Renal cortical epithelial cell (primary cell): ENCODE results near the gene FAM114A2. TPM values are rescaled to one million over a fixed set of nuclear protein-coding genes. Genes with fewer than 3 reads are reported as not detected.
"Not testable (repeated sequence)": the region's sequence is repeated elsewhere in the genome, so short reads cannot be mapped to it uniquely, and the experiment has no call there.

ENCODE experiments used
- DNase-seq: peaks from one replicate; pipeline ENCODE4 v3.0.0-alpha.2; 2011; ENCODE audit warnings: low read depth
- total RNA-seq: library from RNA; depleted of rRNA; stranded (reverse); fragments of >200 nt; gene quantifications from 2 replicates; pipeline ENCODE4 v1.2.3, GENCODE V29; 2014

Gene FAM114A2
- total RNA-seq, 1 donor from 2014 or later, result 38.4 TPM

DNA sequence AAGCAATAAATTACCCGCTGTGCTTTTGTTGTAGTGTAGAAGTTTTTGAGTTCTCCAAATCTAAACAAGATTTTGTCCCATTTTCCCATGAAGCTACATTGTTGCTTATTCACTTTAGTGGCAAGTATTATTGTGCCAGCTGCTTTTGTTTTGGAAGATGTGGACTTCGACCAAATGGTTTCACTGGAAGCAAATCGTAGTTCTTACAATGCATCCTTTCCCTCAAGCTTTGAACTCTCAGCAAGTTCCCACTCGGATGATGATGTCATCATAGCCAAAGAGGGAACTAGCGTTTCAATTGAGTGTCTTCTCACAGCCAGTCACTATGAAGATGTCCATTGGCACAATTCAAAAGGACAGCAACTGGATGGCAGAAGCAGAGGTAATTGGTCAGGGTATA, 10.9 kb upstream of the FAM114A2 start:
- no peak for DNase-seq

DNA sequence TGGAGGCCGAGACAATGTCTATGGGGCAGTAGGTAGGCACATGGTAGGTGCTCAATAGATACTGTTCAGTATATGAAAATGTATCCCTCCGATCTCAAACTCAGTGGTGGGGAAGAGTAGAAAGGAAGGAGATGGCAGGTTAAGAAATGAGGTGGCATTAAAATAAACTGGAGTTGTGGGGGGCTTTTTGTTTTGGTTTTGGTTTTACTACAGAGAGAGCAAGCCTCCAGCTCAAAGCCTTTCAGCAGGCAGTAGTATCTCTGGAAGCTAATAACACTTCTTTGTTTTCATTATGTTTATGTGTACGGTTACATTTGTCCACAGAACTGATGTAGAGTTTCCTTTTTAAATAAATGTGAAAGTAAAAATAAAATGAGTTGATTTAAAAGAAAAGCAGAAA, 8.6 kb upstream of the FAM114A2 start:
- DNase-seq, result no peak

DNA sequence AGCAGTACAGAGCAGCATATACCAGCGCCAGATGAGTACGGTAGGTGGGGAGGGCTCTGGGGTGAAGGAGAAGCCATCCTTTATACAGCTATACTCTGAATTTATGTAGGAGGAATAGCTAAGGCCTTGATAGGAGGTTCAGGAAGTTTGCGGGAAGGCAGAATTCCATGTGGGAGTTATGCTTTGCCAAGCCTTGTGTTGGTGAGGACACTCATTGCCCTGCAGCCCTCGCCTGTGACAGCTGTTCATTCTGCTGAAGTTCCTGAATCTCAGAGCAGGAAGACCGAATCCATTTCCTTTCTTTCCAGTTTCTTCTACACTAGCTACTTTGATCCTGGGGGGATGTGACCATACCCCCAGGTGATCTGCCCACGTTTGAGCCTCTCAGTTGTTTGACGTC, 7.8 kb upstream of the FAM114A2 start:
- DNase-seq, result no peak

DNA sequence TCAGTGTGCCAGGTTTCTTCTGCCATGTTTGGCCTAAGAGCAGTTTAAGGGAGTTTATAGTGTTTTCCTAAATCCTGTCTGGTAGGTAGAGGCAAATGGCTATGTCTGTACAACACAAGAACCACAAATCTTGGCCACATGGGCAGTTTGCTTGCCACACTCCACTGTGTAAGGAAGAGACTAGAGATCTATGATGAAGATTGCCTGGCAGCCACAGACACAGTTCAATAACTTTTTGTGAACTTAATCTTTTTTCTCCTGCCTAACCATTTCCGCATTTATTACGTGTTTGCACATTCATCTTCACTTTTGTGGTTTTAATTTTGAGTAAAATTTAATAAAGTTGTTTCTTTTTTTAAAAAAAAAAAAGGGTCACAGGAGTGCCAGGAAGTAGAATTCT, 5.9 kb upstream of the FAM114A2 start:
- no peak for DNase-seq

DNA sequence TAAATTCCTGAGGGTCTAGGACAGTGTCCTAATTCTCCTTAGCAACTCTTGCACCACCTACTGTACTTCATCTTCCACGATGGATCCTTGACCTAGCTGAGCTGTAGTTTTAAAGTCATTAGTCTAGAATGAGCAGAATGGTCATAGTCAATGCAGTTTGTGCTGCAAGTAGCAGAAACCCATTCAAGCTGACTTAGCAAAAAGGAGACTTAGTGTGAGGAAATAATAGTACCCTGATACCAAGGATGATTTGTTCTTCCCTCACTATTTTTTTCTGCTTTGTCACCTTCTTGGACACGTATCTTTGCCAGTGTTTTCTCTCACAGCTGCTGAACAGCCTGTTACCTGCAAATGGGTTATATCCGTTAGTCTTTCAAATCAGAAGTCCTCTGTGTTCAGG, 5.4 kb upstream of the FAM114A2 start:
- DNase-seq, result no peak

DNA sequence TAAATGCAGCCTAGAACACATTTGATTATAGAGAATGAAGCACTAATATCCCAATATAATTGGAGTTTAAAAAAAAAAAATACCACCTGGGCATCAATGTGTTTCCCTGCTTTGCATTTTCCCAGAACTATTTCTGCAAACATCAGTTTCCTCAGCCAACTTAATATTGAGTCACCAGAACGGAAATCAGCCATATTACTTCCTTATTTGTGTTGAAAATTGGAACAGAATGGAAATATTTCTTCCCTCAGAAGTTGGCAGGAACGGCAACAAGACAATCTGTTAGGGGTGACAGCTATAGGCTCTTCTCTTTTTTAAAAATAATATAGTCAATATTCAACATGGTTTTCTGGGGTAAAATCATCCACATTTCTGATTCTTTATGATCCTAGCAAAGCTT, 4.1 kb upstream of the FAM114A2 start:
- DNase-seq, result no peak

DNA sequence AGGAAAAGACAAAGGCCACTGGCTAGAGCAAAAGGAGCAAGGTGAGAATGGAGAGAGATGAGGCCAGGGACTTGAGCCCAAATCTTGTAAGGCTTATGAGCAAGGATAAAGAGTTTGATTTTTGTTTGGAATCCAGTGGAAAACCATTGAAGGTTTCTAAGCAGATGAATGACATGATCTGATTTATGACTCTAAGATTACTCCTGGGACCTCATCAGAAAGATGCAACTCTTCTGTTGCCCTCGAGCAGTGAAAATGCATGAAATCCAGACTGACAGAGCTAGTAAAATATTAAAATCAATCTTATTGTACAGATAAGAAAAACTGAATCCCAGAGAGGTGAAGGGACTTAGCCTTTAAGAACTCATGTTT, 734 bp upstream of the FAM114A2 start:
- DNase-seq, result no peak

DNA sequence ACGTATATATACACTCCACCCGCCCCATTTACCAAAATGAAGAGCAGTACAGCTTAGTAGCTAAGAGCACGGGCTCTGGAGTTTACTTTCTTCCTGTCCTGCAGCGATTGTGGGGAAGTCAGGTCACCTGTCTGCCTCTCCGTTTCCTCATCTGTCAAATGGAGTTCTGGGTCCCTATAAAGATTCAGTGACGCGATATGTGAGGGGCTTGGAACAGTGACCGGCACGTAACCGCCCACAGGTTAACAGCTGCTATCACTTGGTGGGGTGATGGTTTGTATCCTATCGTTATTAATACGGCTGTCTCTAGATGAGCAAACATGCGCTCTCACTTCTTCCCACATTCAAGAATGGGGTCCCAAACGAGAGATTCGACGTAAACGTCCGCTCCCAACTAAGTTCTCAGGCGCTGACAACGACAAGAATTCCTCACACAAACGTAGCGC, 426 bp downstream of the FAM114A2 start:
- peak; percentile 9 for DNase-seq

DNA sequence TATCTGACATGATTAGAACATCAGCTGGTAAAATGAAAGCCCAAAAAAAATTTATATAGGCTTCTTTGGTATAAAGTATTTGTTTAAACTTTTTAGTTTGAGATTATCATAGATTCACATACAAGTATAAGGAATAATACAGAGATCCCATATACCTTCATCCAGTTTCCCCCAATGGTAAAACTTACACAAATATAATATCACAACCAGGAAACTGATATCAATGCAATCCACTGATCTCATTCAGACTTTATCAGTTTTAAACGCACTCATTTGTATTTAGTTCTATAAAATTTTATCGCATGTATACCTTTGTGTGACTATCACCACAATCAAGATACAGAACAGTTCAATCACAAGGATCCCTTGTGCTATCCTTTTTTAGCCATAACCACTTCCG, 3.8 kb downstream of the FAM114A2 start:
- no peak for DNase-seq

DNA sequence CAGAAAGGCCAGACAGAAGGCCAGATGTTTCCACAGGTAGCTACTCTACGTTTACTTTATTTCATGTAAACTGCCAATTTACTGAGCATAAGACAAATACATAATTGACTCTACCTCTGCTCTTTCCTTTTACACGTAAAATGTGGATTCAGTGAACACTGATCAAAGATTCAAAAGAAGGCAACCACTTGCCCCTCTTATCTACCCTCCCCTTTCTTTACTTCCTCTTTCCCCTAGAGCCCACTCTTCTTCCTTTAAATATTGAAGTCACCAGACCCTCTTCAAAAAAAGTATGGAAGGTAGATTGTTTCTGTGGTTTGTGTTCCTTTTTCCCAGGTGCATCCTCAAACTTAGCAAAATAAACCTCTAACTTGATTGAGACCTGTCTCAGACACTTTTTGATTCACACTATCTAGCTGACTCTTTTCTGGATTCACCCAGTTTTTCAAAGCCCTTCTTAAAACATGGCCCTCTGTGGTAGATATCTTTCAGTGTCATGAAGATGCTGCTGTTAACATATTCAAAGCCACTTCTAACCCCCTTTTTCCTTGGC, 6.7 kb downstream of the FAM114A2 start:
- DNase-seq, result no peak

DNA sequence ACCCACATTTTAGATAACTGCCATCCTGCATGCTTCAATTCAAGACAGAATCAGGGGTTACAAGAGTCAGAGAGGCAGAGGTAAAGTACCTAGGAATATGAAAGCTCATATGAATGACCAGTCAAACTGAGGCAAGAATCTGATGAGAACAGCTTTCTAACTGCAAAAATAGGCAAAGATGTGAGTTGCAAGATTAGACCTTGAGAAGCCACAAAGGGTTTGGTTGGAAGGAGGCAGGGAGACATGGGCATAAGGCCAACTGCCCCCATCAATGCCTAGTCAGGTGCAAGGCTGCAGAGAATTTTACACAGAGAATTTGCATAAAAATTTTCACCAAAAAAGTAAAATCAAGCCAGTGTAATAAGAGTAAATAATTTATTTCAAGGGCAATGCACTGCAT, 12.8 kb downstream of the FAM114A2 start:
- DNase-seq, result no peak

DNA sequence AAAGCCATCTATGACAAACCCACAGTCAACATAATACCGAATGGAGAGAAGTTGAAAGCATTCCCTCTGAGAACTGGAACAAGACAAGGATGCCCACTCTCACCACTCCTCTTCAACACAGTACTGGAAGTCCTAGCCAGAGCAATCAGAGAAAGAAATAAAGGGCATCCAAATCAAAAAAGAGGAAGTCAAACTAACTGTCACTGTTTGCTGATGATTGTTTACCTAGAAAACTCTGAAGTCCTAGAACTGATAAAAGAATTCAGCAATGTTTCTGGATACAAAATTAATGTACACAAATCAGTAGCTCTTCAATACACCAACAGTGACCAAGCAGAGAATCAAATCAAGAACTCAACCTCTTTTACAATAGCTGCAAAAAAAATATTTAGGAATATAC, 19.8 kb downstream of the FAM114A2 start:
- not testable (repeated sequence) for DNase-seq

DNA sequence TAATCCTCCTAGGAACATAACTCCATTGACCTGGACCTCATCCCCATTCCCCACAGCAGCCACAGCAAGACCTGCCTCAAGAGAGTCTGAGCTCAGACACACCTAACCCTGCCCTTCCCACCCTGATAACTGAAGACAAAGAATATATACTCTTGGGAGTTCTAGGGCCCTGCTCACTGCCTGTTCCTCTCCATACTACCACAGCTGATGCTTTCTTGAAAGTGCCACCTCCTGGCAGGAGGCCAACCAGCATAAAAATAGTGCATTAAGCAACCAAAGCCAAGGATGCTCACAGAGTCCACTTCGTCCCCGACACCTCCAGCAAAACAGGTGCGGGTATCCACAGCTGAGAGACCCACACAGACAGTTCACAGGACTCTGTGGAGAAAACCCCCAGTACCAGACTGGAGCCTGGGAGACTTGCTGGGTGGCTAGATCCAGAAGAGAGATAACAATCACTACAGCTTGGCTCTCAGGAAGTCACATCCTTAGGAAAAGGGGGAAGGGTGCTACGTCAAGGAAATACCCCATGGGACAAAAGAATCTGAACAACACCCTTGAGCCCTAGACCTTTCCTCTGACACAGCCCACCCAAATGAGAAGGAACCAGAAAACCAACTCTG, 23.5 kb downstream of the FAM114A2 start:
- no peak for DNase-seq

DNA sequence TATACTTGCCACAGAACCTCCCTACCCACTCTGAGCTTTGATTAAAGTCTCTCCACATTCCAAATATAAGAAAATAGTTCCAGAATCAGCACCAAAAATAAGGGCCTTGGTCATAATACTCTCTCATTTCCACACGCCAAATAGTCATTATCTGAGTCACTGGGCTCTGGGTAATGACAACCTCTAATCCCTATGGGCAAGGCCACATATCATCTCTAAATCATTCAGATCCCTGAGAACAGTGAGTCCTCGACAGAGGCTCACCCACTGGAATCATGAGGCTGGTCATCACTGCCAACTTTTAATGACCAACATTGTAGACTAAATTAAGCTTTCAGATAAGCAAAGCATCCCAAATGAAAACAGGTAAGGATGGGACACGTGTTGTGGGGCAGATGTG, 28.1 kb downstream of the FAM114A2 start:
- no peak for DNase-seq

DNA sequence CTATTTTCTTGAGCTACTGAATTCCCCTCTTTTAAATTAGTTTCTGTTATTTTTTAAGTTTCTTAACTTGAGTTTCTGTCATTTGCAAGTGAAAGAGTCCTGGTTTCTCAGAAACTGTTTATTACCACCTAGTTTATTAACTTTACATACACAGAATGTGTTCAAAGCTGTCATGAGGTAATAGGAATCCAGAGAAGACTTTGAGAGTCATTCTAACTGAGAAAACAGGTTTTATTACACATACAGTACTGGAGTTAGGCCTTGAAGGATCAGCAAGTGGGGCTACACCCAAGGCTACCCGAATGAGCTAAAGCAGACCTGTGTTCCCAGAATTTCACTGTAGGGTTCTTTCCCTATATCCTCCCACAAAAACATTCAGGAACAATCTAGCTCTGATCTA, 33.1 kb downstream of the FAM114A2 start:
- DNase-seq, result no peak

DNA sequence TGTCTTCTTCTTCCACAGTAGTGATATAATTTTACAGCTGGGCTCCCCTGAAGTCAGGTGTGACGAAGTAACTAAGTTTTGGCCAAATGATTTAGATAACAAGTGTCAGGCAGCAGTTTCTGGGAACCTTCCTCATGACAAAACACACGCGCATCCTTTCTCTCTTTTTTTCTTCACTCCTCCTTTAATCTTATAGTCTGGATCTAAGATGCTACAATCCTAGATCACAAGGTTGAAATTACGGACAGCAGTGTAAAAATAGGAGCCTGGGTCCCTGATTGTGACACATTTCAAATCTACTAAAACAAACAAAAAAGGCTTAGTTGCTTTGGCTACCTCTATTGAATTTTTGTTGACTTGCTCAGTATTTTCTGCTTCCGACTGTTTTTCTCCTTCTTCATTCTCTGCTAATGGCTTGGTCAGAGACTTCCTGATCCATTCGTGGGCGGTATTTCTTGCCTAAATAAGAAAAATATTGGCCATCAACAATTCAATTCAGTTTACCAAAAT, 36.1 kb downstream of the FAM114A2 start:
- no peak for DNase-seq

DNA sequence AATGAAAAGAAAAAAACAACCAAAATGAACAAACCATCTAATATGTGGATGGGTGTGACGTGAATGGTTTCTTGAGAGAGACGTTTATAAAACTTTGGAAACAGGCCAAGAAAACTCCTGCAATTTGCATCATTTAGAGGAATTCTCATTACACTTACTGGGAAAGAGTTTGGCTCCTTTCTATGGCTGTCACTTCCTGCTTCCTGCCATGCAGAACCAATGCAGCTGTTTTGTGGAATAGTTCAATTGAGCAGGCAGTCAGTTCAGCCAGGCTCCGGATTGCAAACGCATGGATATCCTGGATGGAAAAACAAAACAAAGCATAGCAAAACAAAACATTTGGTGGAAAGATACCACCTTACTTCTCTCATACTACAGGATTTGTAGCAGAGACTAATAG, 36.6 kb downstream of the FAM114A2 start:
- peak; percentile 22 for DNase-seq

DNA sequence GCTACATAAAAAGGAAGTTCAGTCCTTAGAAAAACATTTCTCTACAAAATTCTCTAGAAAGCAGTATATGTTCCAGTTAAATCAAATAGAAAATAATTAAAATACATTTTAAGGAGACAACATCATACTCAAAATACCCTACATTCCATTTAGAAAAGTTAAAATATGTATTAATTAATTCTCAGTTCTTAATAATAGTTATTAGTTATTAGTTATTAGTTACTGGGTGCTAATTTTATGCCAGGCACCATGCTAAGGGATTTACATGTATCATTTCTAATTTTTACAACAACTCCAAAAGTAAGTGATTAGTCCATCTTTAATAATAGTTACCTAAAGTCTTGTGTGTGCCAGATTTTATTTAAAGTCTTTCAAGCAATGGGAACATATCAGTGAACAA, 38.0 kb downstream of the FAM114A2 start:
- DNase-seq, result no peak

DNA sequence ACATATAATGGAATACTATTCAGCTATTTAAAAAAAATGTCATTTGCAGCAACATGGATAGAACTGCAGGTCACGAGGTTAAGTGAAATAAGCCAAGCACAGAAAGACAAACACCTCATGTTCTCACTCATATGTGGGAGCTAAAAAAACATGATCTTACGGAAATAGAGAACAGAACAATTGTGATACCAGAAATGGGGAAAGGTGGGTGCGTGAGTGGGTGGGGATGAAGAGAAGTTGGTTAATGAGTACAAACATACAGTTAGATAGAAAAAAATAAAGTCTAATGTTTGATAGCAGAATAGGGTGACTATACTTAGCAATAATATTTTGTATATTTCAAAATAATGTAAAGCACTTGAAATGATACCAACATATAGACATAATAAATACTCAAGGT, 38.7 kb downstream of the FAM114A2 start:
- no peak for DNase-seq

DNA sequence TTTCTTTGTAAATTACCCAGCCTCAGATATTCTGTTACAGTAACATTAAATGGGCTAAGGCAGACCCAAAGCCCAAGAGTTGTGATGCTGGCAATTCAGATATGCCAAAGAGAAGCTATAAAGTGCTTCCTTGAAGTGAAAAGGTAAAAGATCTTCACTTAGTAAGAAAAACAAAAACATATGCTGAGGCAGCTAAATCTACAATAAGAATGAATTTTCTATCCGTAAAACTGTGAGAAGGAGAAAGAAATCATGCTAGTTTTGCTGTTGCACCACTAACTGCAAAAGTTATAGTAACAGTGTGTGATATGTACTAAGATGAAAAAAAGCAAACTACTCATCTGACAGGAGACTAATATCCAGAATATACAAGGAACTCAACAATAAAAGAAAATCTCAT, 39.9 kb downstream of the FAM114A2 start:
- no peak for DNase-seq

DNA sequence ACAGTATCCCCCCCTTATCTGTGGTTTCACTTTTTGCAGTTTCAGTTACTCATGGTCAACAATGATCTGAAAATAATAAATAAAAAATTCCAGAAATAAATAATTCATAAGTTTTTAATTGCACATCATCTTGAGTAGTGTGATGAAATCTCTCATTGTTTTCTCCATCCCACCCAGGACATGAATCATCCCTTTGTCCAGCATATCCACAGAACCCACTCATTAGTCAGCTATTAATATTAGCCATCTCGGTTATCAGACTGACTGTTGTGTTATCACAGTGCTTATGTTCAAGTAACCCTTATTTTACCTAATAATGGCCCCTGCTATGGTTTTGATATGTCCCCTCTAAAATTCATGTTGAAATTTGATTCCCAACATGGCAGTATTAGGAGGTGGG, 40.7 kb downstream of the FAM114A2 start:
- peak; percentile 41 for DNase-seq

DNA sequence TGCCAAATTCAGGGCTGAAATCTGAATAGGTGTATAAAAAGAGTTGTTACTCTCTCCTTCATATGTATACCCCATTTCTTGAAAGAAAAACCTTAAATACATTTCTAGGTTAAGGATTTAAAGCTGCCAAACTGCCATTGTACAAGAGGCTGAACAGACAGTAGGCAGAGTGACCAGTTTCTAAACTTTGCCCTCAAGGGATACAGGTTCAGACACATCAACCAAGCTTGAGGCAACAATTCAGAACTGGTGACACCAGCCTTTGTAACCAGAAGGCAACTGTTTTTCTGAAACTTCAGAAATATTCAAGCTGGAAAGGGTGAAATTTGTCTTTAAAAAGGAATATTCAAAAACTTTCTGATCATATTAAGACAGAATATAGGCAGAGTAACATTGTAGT, 47.5 kb downstream of the FAM114A2 start:
- no peak for DNase-seq

DNA sequence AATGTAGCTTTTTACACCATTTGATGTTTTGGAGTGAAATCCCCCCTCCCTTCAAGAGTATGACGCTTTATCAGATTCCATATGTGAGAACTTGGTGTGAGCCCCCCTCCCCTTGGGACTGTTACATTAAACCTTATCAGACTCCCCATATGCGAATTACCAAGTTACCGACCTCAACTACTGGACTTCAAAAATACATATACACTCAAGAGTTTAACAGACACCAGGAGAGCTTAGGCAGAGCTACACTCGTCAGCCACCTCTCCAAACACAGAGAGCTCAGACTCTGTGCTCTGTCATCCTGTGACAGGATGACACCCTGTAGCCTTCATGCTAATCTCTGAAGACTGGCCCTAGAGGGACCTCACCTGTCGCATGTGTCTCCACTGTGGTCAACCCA, 50.2 kb downstream of the FAM114A2 start:
- no peak for DNase-seq

DNA sequence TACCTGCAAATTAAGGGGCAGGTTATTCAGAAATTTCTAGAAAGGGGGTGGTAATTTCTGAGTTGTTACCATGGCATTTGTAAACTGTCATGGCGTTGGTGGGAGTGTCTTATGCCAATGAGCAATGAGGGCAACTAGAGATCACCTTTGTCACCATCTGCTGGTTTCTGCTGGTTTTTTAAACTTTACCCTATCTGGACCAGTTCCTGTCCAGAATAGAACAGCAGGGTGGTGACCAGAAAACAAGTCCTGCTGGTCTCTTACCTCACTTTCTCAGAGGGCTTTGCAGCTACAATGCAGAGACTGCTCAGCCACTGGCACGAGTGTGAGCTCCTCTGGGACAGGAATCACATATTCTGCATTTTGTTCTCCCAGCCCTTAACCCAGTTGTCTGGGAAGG, 51.4 kb downstream of the FAM114A2 start:
- DNase-seq, result no peak
